CD4-positive, alpha-beta T cell treated with Interleukin-10 for 1 hour (primary cell): ENCODE measurements around the gene COL26A1.
"Not testable (repeated sequence)": the region's sequence is repeated elsewhere in the genome, so short reads cannot be mapped to it uniquely, and the experiment has no call there.

Experiments used
- DNase-seq: peaks from one replicate; pipeline ENCODE4 v3.0.0-alpha.2; 2020

The COL26A1 gene

GRCh38 chr7:101362334-101363195, at the start of gene COL26A1:
TSS of gene COL26A1 (plus strand) at chr7:101362875. CDS start at chr7:101363033, 158 bp downstream.
- peak; percentile 1 for DNase-seq

- peak; percentile 55 for DNase-seq
Observed at GRCh38 chr7:101315336-101315735, 47.3 kb upstream of the COL26A1 start.

- DNase-seq = no peak
Observed at GRCh38 chr7:101319401-101319800, 43.3 kb upstream of the COL26A1 start.

- DNase-seq = peak; percentile 87
Observed at GRCh38 chr7:101321491-101322401, 40.9 kb upstream of the COL26A1 start, which contains the start of gene IFT22. TSS of gene IFT22 (minus strand) at chr7:101321812. CDS start at chr7:101321709, 103 bp downstream.

- no peak for DNase-seq
Observed at GRCh38 chr7:101328159-101328558, 34.5 kb upstream of the COL26A1 start.

- no peak for DNase-seq
Observed at GRCh38 chr7:101330011-101330484, 32.6 kb upstream of the COL26A1 start.

GRCh38 chr7:101332026-101332425, 30.6 kb upstream of the COL26A1 start:
- DNase-seq = no peak

- no peak for DNase-seq
Observed at GRCh38 chr7:101333912-101334311, 28.8 kb upstream of the COL26A1 start.

- DNase-seq = no peak
Observed at GRCh38 chr7:101340379-101340778, 22.3 kb upstream of the COL26A1 start.

GRCh38 chr7:101342892-101343291, 19.8 kb upstream of the COL26A1 start:
- no peak for DNase-seq

- no peak for DNase-seq
Observed at GRCh38 chr7:101347477-101347876, 15.2 kb upstream of the COL26A1 start.

GRCh38 chr7:101348456-101349067, 14.1 kb upstream of the COL26A1 start:
- DNase-seq = not testable (repeated sequence)

GRCh38 chr7:101349300-101349699, 13.4 kb upstream of the COL26A1 start:
- not testable (repeated sequence) for DNase-seq

GRCh38 chr7:101352920-101353308, 9.8 kb upstream of the COL26A1 start:
- DNase-seq = no peak

- DNase-seq = no peak
Observed at GRCh38 chr7:101357433-101357832, 5.2 kb upstream of the COL26A1 start.

- DNase-seq = no peak
Observed at GRCh38 chr7:101363196-101363733, 590 bp downstream of the COL26A1 start.

- peak; percentile 68 for DNase-seq
Observed at GRCh38 chr7:101363734-101364374, 1.2 kb downstream of the COL26A1 start.

GRCh38 chr7:101365956-101366355, 3.3 kb downstream of the COL26A1 start:
- DNase-seq = no peak

- DNase-seq = no peak
Observed at GRCh38 chr7:101367676-101368075, 5.0 kb downstream of the COL26A1 start.

- no peak for DNase-seq
Observed at GRCh38 chr7:101368422-101369165, 5.9 kb downstream of the COL26A1 start.

- DNase-seq = peak; percentile 3
Observed at GRCh38 chr7:101370836-101371235, 8.2 kb downstream of the COL26A1 start.
